SKM-1 treated with dmso at 0.1 percent for 144 hours (cell line): ENCODE measurements around the gene C3orf20.

Experiments used
- DNase-seq: peaks from one replicate; lab custom pipeline; 2025; ENCODE audit not compliant: unreplicated experiment; lab: John Stamatoyannopoulos, UW

C3orf20 gene

GRCh38 chr3:14810070-14810791 lies 135.3 kb downstream of the C3orf20 start:
- DNase-seq = no peak

GRCh38 chr3:14810801-14811661 lies 136.1 kb downstream of the C3orf20 start:
- no peak for DNase-seq

GRCh38 chr3:14811684-14812083 lies 136.7 kb downstream of the C3orf20 start:
- DNase-seq = no peak

DNA sequence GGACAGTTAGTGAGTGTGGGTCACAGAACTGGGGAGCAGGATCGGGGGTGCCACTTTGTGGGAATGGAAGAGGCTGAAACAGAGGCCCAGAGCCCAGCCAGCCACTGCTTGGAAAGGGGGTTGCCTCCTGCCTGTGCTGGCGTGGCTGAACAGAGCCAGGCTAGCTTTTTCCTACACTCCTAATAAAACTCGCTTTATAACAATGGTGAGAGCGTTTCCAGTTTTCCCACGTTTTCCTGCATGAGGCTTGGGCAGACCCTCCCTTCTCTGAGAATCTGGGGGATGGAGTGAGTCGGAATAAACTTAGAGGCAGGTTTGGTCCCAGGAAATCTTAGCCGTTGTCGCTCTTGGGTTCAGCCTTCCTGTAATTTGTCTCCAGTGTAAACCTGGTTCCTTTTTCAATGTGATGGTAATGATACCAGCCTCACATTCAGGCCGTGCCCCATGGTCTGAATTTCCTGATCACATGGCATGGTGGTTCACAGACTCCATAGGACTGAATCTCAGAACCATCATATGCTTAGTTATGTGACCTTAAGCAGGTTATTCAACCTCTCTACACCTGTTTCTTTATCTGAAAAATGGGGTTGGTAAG lies 137.4 kb downstream of the C3orf20 start:
- no peak for DNase-seq

- DNase-seq = no peak
Measured at GRCh38 chr3:14814411-14814871, 139.5 kb downstream of the C3orf20 start.

DNA sequence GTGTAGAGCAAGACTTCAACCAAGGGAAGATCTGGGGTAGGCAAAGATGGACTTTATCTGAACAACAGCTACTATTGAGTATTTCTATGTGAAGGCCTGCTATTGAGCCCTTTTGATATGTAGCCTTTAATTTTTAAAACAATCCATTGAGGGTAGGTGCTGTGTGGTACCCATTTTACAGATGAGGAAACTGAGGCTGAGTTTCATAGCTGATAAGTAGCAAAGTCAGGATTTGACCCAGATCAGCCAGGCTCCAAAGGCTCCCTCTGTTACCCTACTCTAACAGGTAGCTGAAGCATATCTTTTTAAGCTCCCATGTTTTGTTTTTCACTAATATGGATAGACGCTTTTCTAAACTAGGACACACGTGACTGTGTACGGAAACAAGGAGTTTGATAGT lies 141.4 kb downstream of the C3orf20 start:
- DNase-seq = no peak

GRCh38 chr3:14818804-14819500 lies 144.0 kb downstream of the C3orf20 start, which contains the start of gene FGD5:
TSS of gene FGD5 (plus strand) at chr3:14818962. CDS start at chr3:14819072, 110 bp downstream.
- no peak for DNase-seq

DNA sequence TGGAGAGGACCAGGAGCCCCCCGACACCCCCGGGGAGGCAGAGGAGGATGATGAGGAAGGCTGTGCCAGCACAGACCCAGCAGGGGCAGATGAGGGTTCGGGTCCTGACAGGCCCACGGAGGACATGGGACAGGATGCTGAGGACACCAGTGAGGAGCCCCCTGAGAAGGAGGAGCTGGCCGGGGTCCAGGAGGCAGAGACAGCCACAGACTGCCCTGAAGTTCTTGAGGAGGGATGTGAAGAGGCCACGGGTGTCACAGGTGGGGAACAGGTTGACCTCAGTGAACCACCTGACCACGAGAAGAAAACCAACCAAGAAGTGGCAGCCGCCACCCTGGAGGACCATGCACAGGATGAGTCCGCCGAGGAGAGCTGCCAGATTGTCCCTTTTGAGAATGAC lies 144.7 kb downstream of the C3orf20 start:
- no peak for DNase-seq

DNA sequence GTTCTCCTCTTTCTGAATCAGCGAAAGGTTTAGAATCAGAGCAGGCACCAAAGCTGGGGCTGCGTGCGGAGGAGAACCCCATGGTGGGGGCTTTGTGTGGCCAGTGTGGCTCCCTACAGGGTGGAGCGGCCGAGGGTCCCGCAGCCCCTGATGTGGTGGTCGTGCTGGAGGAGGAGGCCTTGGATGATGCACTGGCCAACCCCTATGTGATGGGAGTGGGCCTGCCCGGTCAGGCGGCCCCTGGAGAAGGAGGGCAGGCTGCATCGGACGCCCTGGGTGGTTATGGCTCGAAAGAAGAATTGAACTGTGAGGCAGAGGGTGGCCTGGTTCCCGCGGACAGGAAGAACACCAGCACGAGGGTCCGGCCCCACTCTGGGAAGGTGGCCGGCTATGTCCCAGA lies 145.2 kb downstream of the C3orf20 start:
- no peak for DNase-seq

- DNase-seq = no peak
Measured at GRCh38 chr3:14821151-14821550, 146.2 kb downstream of the C3orf20 start.

GRCh38 chr3:14822134-14822533 lies 147.2 kb downstream of the C3orf20 start:
- no peak for DNase-seq
